CD4-positive, alpha-beta T cell treated with Interleukin-4 for 4 hours (primary cell): ENCODE results near the gene SF3B3.

Experiments
- DNase-seq: peaks from one replicate; pipeline ENCODE4 v3.0.0-alpha.2; 2020

Gene SF3B3

DNA sequence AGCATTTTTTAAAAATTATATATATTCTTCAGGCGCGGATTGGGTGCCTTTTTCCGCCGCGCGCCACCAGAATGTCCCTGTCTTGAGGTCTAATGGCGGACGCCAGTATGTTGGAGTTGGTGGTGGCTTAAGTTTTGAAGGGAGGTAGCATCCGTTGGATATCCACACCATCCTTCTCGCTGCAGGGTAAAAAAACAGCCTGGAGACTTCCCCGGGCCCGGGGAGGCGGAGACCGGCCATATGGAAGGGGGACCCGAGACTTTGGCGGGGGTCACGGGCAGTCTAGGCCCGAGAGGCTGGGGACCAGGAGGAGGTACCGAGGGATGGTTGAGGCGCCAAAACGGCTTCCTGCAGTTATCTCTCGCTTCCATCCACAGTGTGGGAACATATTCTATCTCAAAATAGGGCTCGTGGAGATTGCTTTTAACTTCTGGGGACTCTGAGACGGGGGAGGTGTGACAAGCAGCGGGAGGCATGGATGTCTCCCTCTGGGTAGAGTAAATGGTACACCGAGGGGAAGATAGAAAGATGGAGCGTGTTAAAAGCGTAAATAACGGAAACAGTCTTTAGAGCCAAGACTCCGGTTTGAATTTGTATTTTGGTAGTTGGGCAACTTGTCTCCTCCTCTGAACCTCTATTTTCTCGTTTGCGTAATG is at the start of gene SF3B3:
TSS of gene SF3B3 (plus strand) at position 74 of the 656 bp plus-strand sequence. CDS start 2,841 bp downstream, outside the sequence.
- DNase-seq, result no peak

DNA sequence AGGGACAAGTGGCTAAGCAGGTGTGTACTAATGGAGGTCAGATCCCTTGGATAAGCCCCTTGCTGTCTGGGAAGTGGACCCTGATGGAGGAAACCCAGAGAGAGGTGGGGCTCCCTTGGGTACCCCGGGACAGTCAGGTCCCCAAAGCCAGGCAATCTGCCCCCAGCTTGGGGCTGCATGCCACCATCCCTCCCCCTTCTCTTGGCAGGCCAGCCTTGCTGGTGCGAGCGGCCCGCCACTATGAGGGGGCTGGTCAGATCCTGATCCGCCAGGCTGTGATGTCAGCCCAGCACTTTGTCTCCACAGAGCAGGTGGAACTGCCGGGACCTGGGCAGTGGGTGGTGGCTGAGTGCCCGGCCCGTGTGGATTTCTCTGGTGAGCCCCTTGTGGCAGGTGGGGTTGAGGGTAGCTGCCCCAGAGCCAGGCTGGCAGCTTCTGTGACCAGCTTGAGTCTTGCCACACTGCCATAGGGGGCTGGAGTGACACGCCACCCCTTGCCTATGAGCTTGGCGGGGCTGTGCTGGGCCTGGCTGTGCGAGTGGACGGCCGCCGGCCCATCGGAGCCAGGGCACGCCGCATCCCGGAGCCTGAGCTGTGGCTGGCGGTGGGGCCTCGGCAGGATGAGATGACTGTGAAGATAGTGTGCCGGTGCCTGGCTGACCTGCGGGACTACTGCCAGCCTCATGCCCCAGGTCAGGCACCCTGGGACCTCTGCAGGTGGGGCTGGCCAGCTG is 49.1 kb upstream of the SF3B3 start:
- no peak for DNase-seq

DNA sequence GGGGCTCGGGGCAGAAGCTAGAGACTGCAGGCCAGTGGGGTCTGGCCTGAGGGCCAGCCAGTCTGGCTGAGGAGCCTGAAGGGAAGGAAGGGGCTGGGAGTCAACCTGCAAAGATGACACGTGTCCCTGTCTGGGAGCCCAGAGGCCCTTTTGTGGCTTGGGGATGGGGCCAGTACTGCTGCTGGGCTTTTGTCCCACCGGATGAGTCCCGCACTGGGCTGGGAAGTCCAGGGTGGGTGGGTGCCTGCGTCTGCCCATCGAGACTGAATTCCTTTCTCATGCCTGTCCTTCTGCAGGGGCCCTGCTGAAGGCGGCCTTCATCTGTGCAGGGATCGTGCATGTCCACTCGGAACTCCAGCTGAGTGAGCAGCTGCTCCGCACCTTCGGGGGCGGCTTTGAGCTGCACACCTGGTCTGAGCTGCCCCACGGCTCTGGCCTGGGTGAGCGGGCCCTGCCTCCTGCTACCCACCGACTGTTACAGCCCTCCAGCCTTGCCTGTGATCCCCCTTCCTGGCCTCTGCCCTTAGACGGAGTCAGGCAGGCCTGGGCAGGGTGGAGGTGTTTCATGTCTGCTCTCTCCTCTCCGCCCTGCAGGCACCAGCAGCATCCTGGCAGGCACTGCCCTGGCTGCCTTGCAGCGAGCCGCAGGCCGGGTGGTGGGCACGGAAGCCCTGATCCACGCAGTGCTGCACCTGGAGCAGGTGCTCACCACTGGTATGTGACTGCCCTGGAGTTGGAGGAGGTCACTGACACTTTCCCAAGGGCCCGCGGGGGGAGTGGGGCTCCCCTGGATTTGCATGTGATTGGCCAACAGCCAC is 48.4 kb upstream of the SF3B3 start:
- DNase-seq, result no peak

DNA sequence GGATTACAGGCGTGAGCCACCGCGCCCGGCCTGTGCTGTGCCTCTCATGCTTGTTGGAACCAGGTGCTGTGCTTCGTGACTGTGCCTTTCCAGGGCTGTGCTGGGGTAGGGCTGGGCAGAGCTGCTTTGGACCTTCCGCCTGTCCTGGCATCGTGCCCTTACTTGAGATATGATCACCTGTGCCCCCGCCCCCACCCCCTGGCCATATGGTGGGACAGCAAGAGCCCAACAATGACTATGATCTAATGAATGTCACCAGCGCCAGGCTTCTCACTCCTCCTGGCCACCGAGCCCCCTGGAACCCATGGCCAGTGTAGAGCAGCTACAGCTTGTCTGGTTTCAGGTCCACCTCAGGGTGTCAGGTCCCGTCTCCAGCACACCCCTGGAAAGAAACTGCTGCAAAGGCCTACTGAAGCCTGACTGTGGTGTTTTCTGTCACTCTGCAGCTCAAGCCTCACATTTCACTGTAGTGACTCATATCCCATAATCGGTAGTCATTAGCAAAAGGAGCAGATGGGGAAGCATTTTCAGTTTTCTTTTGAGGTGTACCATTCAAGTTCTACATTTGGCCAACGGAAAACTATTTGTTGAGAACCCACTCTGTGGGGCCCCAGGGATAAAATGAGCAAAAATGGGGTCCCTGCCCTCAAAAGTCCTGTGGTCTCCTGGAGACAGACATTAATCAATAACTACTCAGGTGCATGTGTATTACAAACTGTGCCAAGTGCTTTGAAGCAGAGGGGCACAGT is 47.2 kb upstream of the SF3B3 start:
- no peak for DNase-seq

DNA sequence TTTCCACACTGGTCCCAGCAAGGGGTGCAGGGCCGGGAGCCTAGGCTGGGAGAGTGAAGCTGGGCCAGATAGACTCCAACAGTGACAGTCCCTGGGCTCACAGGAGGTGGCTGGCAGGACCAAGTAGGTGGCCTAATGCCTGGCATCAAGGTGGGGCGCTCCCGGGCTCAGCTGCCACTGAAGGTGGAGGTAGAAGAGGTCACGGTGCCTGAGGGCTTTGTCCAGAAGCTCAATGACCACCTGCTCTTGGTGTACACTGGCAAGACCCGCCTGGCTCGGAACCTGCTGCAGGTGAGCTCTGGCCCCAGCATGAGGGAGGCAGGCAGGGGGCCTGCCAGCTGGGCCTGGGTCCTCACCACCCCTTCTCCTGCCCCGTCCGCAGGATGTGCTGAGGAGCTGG is 45.4 kb upstream of the SF3B3 start:
- no peak for DNase-seq

DNA sequence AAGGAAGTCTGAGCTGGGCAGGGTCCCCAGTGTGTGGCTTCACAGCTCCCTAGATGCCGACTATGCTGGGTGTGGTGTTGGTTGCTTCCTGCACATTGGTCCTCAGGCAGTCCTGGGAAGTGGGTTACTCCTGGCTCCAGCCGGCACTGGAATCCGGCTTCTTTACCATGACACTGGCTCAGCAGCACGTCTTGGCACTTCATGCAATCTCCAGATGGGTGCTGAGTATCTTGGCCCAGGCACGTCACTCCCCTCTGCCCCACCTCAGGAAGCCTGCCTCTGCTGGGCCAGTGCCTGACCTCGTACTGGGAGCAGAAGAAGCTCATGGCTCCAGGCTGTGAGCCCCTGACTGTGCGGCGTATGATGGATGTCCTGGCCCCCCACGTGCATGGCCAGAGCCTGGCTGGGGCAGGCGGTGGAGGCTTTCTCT is 44.7 kb upstream of the SF3B3 start:
- no peak for DNase-seq

DNA sequence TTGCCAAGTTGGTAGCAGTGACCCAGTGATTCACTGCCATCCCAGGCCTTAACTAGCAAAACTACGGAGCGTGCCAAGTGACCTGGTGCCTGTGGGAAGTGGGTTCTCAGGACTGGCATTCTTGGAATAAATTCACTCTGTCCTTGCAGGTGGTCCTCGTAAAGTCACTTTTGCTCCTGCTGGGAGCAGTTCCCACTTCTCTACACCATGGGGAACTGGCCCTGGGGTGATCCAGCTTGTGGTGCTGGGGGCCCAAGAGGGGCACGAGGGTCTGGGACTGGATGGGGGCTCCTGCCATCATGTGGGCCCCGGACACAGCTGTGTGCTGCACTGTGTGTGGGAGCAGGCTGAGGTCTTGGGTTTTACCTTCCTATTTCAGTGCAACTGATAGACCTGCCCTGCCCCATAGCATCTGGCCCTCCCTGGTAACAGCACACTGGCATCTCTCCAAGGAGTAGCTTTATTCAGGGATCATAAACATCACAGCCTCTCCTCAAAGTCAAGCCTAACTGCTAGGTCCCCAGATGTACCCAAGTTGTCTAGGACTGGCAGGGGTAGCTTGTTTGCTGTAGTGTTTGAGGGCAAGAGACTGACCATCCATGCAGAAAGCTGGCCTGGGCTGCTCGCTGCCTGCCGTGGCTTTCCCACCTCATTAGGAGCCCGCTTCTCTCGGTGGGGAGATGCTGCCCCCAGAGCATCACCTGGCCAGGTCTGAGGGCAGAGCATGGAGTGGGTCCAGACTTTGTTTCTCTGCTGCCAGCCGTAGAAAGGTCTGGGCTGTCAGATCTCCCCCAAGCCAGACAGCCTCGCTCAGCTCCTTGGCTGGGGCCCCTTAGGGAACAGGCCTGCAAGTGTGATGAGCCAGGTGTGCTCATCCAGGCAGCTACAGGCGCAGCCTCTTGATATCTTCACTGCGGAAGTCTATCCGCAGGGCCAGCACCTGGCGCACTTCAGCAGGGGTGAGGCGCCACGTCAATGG is 43.2 kb upstream of the SF3B3 start:
- no peak for DNase-seq

DNA sequence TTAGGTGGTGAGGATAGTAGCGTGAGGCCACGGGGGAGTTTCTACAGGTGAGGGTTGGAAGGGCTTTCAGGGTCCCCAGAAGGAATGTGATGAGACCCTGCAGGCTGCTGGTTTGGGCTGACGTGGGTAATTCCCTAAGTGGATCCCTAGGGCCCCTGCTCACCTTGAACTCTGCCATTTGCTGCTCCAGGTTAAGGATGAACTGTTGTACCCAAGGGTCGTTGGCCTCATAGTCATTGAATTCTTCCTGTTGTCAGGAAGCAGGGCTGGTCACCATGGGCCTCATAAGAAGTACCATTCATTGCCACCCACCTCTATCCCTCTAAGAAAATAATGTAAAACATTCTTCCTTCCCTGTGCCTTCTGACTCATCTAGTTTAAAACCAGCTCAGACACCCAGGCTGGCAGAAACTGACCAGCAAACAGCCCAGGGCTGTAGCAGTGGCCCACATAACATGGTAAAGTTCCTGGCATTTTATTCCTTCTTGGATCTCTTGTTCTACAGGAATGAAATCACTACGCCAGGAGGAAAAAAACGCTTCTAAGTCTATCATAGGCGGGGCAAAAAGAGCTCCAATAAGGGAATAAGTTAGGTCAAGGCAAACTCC is 41.6 kb upstream of the SF3B3 start:
- no peak for DNase-seq

DNA sequence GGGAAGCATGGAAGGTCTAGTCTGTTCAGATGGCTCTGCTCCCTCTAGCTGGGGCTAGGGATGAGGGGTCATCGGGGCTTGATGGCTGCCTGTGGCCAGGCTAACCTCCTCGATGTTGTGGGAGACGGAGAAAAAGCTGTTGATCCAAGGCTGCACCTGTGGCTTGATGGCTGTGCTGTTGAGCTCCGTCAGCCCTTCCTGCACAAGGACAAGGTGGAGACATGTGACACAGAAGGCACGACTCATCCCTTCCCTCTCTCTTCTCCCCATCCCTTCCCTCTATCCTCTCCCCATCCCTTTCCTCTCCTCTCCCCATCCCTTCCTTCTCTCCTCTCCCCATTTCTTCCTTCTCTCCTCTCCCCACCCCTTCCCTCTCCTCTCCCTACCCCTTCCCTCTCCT is 41.0 kb upstream of the SF3B3 start:
- DNase-seq, result no peak

DNA sequence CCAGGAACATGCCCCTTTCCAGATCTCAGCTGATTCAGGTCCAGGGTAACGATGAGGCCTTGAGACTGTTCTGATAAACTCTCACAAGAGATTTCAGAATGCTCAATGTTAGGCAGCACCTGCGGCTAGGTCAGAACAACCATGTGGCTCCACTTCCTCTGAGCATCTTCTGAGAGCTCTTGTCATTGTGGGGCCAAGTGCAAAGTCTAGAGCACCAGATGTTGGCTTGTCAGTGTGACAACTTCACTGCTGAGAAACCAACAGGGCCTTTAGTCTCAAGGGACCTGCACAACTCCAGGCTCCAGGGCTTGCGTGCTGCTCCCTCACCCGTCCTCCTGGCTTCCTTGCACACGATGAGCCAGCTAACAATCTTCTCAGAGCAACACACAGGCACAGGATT is 40.2 kb upstream of the SF3B3 start:
- DNase-seq, result no peak

DNA sequence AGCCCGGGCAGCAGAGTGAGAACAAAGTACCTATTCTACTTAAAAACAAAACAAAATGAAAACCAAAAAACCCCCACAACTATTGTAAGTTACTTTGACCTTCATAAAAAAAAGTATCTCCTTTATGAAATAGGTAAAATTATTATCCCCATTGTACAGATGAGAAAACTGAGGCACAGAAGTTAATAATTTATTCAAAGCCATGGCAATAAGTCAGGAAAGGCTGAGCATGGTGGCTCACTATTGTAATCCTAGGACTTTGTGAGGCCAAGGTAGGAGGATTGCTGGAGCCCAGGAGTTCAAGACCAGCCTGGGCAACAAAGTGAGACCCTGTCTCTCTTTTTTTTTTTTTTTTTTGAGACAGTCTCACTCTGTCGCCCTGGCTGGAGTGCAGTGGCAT is 38.7 kb upstream of the SF3B3 start:
- DNase-seq, result no peak

DNA sequence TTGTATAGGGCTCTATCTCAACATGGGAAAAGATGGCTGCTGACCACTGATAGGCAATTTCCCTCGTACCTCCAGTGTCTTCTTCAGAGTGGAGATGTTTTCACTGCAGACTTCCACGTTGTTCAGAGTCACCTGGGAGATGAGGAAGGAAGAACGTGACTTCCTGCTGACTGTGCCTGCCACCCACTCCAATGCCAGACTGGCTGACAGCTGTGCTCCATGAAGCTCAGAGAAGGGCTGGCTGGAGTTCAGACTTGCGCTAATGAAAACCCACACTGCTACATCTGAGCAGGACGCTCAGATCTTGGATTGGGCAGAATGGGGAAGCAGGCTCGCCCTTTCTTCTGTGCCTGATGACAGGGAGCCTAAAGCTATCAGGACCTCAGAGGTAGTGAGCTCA is 33.4 kb upstream of the SF3B3 start:
- DNase-seq, result no peak

DNA sequence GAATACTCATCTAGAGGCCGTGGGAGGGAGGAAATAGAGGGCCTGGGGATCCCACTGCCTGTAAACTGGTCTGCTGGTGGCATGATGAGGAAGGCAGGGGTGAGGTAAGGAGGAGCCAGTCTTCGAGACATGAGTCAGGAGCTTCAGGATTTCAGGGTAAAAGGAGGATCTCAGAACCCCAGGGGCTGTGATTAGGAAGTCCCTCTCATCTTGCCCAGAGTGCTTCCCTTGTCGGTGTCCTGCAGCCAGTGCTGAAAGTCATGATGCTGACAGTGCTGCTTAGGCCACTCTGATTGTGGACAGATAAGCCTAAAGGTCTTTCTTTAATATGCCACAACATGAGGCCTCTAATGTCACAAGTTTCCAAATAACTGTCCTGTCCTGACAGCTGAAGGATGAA is 29.8 kb upstream of the SF3B3 start:
- no peak for DNase-seq

DNA sequence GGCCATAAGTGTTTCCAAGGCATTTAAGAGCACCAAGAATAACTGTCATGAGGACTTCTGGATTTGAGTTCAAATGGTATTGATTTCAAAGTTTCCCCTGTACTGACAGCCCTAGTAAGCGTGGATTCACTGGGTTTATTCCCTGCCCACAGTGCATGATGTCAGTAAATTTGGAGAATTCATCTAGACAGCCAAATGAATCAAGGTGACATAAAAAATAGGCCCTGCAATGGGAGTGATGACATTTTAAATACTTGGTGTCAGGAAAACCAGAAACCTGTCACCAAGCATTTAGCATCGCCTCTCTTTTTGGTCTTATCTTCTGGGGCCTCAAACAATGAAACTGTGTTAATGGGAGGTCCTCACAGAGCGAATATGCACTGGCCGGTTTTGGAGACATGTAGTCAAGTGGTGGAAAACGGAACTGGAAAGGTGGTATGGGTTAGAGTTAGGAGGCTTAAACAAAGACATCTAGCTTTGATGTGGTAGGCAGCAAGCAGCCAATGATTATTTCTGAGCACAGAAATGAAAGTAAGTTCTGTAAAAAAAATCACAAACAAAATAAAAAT is 29.3 kb upstream of the SF3B3 start:
- DNase-seq, result no peak

DNA sequence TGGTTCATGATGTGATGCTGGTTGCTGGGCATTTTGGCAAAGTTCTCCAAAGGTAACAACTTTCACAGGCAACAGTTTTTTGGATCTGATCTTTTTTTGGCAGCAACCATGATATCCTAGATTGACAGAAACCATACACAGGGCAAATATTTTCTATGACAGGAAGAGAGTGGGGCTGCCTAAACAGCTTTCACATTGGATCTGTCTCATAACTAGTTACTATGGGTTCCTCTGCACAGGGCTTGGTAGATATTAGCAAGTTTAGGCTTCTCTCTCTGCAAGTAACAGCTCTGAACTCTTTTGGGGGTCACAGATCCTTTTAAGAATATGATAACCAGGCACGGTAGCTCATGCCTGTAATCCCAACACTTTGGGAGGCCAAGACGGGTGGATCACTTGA is 28.8 kb upstream of the SF3B3 start:
- DNase-seq, result no peak

DNA sequence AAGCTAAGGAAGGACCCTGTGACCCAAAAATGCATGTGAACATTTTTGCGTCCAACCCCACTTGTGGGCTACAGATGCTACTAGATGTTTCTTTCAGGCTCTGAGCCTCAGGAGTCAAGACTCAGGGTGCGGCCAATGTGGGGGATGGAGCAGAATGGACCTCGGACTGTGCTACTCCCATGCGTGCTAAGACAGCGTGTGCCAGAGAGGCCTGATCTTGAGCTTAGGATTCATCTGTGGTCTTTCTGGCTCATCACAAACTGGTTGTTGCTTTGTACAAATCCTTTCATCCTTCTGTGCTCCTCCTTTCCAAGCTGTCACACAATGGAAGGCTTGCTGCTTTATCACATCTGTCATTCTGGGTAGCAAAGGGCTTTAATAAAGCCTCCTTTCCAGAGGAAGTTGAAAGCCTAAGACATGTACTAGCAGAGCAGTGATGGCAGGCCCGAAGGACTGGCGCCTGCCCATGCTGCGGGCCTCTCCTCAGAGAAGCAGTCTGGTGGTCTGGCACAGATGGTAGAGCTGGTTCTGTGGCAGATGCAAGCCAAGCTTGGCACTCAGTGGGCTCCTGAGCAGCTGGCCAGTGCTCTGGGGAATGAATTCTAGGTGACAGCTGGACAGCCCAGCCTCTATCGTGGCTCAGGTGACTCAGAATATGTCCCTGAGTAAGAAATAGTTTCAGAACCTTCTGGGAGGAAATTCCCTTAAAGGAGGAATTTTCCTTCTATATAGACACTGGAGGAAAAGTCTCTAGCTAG is 28.0 kb upstream of the SF3B3 start:
- DNase-seq, result no peak

DNA sequence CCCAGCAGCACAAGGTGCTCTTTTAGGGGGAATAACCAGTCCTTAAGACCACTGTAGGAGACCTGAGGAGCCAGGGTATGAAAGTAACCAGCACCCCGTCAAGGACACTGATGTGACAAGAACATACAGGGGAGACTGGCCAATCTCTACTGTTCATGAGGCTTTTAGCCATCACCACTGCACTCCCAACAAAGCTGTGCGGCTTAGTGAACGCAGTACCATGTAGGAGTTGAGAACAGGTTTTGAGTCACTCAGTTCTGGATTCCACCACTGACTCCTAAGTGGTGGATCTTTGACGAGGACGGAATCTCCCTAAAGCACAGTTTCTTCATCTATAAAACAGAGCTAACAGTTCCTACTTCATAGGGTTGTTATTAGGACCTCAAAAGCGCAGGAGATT is 27.1 kb upstream of the SF3B3 start:
- no peak for DNase-seq

DNA sequence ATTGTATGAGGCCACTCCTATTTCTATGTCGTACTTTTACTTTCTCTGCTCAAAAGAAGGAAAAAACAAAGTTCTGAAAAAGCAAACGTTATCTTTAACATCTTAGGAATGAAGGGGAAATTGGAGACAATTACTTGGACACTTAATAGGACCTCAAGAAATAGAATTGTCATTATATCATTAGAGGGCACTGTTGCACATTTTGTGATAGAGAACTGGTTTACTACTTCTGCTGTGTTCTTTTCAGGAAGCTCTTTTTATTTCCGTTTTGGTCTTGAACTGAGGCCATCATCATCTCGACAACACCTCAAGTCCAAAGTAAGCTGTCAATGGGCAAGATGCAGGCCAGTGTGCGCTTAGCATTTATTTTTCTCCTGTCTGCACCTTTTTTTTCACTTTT is 14.9 kb upstream of the SF3B3 start:
- peak; percentile 60 for DNase-seq

DNA sequence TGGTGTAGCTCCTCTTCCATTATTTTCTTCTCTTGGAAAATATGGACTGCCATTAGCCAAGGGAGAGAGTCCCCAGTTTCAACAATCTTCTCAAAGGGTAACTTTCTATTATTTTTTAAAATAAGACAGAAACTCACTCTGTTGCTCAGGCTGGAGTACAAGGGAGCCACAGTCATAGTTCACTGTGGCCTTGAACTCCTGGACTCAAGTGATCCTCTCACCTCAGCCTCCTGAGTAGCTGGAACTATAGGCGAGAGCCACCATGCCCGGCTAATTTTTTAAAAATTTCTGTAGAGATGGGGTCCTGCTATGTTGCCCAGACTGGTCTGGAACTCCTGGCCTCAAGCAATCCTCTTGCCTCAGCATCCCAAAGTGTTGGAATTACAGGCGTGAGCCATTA is 13.4 kb upstream of the SF3B3 start:
- no peak for DNase-seq

DNA sequence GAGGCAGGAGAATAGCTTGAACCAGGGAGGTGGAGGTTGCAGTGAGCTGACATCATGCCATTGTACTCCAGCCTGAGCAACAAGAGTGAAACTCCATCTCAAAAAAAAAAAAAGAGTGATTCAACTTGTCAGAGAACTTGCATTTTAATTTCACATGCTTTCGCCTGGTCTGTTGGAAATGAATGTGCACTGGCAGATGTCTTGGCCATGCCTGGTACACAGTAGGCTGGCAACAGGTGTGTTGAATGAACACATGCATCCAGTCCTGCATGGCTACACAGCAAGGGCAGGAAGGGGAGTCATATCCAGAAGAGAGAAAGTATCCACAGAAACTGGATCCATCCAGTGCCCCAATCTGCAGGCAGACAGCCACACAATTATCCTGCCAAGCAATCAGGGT is 11.8 kb upstream of the SF3B3 start:
- no peak for DNase-seq
